HEK293 (cell line): ENCODE results near the gene SHISA5.

ENCODE experiments used
- FEZF1 ChIP-seq: fragments of 450-650 bp; formaldehyde crosslinking; IDR thresholded peaks from 2 replicates; pipeline ENCODE4 v1.5.1; 2016; ENCODE audit warnings: missing biosample characterization, missing genetic modification characterization
- KLF16 ChIP-seq: fragments of 450-650 bp; formaldehyde crosslinking; IDR thresholded peaks from 2 replicates; pipeline ENCODE4 v1.5.1; 2017; ENCODE audit warnings: missing biosample characterization, missing genetic modification characterization
- KLF17 ChIP-seq: fragments of 450-650 bp; formaldehyde crosslinking; IDR thresholded peaks from 2 replicates; pipeline ENCODE4 v1.5.1; 2016; ENCODE audit warnings: missing biosample characterization, missing genetic modification characterization
- KLF7 ChIP-seq: fragments of 450-650 bp; formaldehyde crosslinking; IDR thresholded peaks from 2 replicates; pipeline ENCODE4 v1.5.1; 2016; ENCODE audit warnings: missing biosample characterization, missing genetic modification characterization, borderline replicate concordance
- KLF8 ChIP-seq: fragments of 450-650 bp; formaldehyde crosslinking; IDR thresholded peaks from 2 replicates; pipeline ENCODE4 v1.5.1; 2016; ENCODE audit warnings: missing biosample characterization, missing genetic modification characterization
- SP2 ChIP-seq: fragments of 450-650 bp; formaldehyde crosslinking; IDR thresholded peaks from 2 replicates; pipeline ENCODE4 v1.5.1; 2016; ENCODE audit warnings: missing biosample characterization, missing genetic modification characterization
- SP3 ChIP-seq: fragments of 450-650 bp; formaldehyde crosslinking; IDR thresholded peaks from 2 replicates; pipeline ENCODE4 v1.5.1; 2016; ENCODE audit warnings: missing biosample characterization, missing genetic modification characterization
- SP7 ChIP-seq: fragments of 450-650 bp; formaldehyde crosslinking; IDR thresholded peaks from 2 replicates; pipeline ENCODE4 v1.5.1; 2016; ENCODE audit warnings: missing biosample characterization, missing genetic modification characterization
- ZBTB17 ChIP-seq: fragments of 450-650 bp; formaldehyde crosslinking; IDR thresholded peaks from 2 replicates; pipeline ENCODE4 v1.5.1; 2016; ENCODE audit warnings: missing biosample characterization, missing genetic modification characterization
- ZBTB20 ChIP-seq: fragments of 450-650 bp; formaldehyde crosslinking; IDR thresholded peaks from 2 replicates; pipeline ENCODE4 v1.5.1; 2016; ENCODE audit warnings: missing biosample characterization, missing genetic modification characterization
- ZBTB7A ChIP-seq: fragments of 450-650 bp; formaldehyde crosslinking; IDR thresholded peaks from 2 replicates; pipeline ENCODE4 v1.5.1; 2016; ENCODE audit warnings: low read depth, missing biosample characterization, missing genetic modification characterization
- ZEB2 ChIP-seq: fragments of 450-650 bp; formaldehyde crosslinking; IDR thresholded peaks from 2 replicates; pipeline ENCODE4 v1.5.1; 2016; ENCODE audit warnings: missing biosample characterization, missing genetic modification characterization
- ZNF214 ChIP-seq: fragments of 450-650 bp; formaldehyde crosslinking; IDR thresholded peaks from 2 replicates; pipeline ENCODE4 v1.5.1; 2017; ENCODE audit warnings: missing biosample characterization, mild to moderate bottlenecking, missing genetic modification characterization, borderline replicate concordance
- ZNF292 ChIP-seq: fragments of 450-650 bp; formaldehyde crosslinking; IDR thresholded peaks from 2 replicates; pipeline ENCODE4 v1.5.1; 2016; ENCODE audit warnings: low read depth, missing biosample characterization, missing genetic modification characterization, borderline replicate concordance
- ZNF335 ChIP-seq: fragments of 450-650 bp; formaldehyde crosslinking; conservative IDR thresholded peaks from 2 replicates; pipeline ENCODE4 v1.5.1; 2016; ENCODE audit warnings: missing biosample characterization, missing genetic modification characterization
- ZNF341 ChIP-seq: fragments of 450-650 bp; formaldehyde crosslinking; IDR thresholded peaks from 2 replicates; pipeline ENCODE4; 2016; ENCODE audit warnings: low read depth, missing biosample characterization, missing genetic modification characterization
- ZNF391 ChIP-seq: fragments of 450-650 bp; formaldehyde crosslinking; IDR thresholded peaks from 2 replicates; pipeline ENCODE4 v1.5.1; 2016; ENCODE audit warnings: low read depth, missing biosample characterization, missing genetic modification characterization, borderline replicate concordance
- ZNF600 ChIP-seq: fragments of 450-650 bp; formaldehyde crosslinking; IDR thresholded peaks from 2 replicates; pipeline ENCODE4 v1.5.1; 2016; ENCODE audit warnings: missing biosample characterization, missing genetic modification characterization
- ZNF658 ChIP-seq: fragments of 450-650 bp; formaldehyde crosslinking; IDR thresholded peaks from 2 replicates; pipeline ENCODE4; 2016; ENCODE audit warnings: missing biosample characterization, missing genetic modification characterization
- ZNF660 ChIP-seq: fragments of 450-650 bp; IDR thresholded peaks from 2 replicates; pipeline ENCODE4 v1.5.1; 2018; ENCODE audit warnings: missing biosample characterization, mild to moderate bottlenecking, missing genetic modification characterization
- ZSCAN30 ChIP-seq: fragments of 450-650 bp; IDR thresholded peaks from 2 replicates; pipeline ENCODE4 v1.5.1; 2018; ENCODE audit warnings: missing biosample characterization, mild to moderate bottlenecking, missing genetic modification characterization, moderate library complexity
- ZSCAN4 ChIP-seq: fragments of 450-650 bp; formaldehyde crosslinking; IDR thresholded peaks from 2 replicates; pipeline ENCODE4 v1.5.1; 2017; ENCODE audit warnings: missing biosample characterization, missing genetic modification characterization
- TF ChIP-seq, protein P1 (sequence below): sonication (generic); formaldehyde crosslinking; IDR thresholded peaks from 2 replicates; pipeline ENCODE4 v1.8.1; 2022; ENCODE audit warnings: mild to moderate bottlenecking, moderate library complexity, missing genetic modification reagents
- TF ChIP-seq, protein P2 (sequence below): fragments of 450-650 bp; formaldehyde crosslinking; conservative IDR thresholded peaks from 2 replicates; pipeline ENCODE4 v1.5.1; 2016; ENCODE audit warnings: low read depth, missing biosample characterization, missing genetic modification characterization
- TF ChIP-seq, protein P3 (sequence below): fragments of 450-650 bp; formaldehyde crosslinking; conservative IDR thresholded peaks from 2 replicates; pipeline ENCODE4 v1.5.1; 2016; ENCODE audit warnings: low read depth, missing biosample characterization, missing genetic modification characterization

The SHISA5 gene

DNA sequence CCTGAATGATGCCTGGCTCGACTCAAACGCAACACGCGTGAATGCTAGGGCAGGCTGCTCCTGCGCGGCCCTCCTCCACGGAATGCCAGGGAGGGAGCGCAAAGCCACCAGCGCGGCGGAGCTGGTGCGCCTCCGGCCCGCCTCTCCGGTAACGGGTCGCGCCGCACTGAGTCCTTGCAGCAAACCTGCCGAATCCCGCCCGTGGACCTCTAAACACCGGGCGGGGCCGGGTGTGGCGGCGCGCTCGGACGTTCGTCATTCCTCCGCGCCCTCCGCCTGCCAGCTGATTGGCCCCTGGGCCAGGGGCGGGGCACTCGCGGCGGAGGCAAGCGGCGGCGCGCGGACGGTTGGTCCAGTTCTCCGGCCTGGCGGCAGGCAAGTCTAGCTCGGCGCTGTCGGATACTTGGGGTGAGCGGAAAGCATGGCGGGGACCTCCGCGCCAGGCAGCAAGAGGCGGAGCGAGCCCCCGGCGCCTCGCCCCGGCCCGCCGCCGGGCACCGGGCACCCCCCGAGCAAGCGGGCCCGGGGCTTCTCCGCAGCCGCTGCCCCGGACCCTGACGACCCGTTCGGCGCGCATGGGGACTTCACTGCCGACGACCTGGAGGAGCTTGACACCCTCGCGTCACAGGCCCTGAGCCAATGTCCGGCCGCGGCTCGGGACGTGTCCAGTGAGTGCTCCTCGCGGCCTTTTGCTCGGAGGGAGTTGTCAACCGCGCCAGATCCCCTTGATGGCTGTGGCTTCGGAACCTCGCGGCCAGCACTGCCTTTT, 57.4 kb downstream of the SHISA5 start, which contains the start of gene ATRIP (continued):
- TF ChIP-seq, protein P1, sequence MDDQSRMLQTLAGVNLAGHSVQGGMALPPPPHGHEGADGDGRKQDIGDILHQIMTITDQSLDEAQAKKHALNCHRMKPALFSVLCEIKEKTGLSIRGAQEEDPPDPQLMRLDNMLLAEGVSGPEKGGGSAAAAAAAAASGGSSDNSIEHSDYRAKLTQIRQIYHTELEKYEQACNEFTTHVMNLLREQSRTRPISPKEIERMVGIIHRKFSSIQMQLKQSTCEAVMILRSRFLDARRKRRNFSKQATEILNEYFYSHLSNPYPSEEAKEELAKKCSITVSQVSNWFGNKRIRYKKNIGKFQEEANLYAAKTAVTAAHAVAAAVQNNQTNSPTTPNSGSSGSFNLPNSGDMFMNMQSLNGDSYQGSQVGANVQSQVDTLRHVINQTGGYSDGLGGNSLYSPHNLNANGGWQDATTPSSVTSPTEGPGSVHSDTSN, result peak; percentile 58; the same call in 1 of the 2 replicates
- TF ChIP-seq ZNF391 (tag by site-specific recombination), result peak; percentile 45; the same call in 1 of the 2 replicates
- no peak for TF ChIP-seq ZSCAN4 (tag by site-specific recombination)
- peak; percentile 70; the same call in 1 of the 2 replicates for TF ChIP-seq ZNF660
- TF ChIP-seq KLF16 (tag by site-specific recombination), result peak; percentile 87
- TF ChIP-seq ZEB2 (tag by site-specific recombination), result peak; percentile 73
- no peak for TF ChIP-seq FEZF1 (tag by site-specific recombination)
- 0 out of 2 replicates have a peak, but pooled peaks have one; percentile 23 for TF ChIP-seq ZSCAN30 (tag by site-specific recombination)
- TF ChIP-seq ZNF292, result no peak
- no peak for TF ChIP-seq ZNF214 (tag by site-specific recombination)
- peak; percentile 97 for TF ChIP-seq KLF7
- peak; percentile 90 for TF ChIP-seq ZBTB17
- no peak for TF ChIP-seq ZNF658 (tag by site-specific recombination)
- peak; percentile 84 for TF ChIP-seq SP2
- TF ChIP-seq KLF8 (tag by site-specific recombination), result peak; percentile 98
- no peak for TF ChIP-seq ZBTB7A
- TF ChIP-seq, protein P2, sequence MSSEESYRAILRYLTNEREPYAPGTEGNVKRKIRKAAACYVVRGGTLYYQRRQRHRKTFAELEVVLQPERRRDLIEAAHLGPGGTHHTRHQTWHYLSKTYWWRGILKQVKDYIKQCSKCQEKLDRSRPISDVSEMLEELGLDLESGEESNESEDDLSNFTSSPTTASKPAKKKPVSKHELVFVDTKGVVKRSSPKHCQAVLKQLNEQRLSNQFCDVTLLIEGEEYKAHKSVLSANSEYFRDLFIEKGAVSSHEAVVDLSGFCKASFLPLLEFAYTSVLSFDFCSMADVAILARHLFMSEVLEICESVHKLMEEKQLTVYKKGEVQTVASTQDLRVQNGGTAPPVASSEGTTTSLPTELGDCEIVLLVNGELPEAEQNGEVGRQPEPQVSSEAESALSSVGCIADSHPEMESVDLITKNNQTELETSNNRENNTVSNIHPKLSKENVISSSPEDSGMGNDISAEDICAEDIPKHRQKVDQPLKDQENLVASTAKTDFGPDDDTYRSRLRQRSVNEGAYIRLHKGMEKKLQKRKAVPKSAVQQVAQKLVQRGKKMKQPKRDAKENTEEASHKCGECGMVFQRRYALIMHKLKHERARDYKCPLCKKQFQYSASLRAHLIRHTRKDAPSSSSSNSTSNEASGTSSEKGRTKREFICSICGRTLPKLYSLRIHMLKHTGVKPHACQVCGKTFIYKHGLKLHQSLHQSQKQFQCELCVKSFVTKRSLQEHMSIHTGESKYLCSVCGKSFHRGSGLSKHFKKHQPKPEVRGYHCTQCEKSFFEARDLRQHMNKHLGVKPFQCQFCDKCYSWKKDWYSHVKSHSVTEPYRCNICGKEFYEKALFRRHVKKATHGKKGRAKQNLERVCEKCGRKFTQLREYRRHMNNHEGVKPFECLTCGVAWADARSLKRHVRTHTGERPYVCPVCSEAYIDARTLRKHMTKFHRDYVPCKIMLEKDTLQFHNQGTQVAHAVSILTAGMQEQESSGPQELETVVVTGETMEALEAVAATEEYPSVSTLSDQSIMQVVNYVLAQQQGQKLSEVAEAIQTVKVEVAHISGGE (tag by site-specific recombination), result 0 out of 2 replicates have a peak, but pooled peaks have one; percentile 28
- peak; percentile 57; the same call in 1 of the 2 replicates for TF ChIP-seq ZNF335 (tag by site-specific recombination)
- TF ChIP-seq KLF17, result peak; percentile 72; the same call in 1 of the 2 replicates
- TF ChIP-seq SP7, result peak; percentile 36; the same call in 1 of the 2 replicates
- TF ChIP-seq SP3, result peak; percentile 81
- TF ChIP-seq ZBTB20, result peak; percentile 70
- TF ChIP-seq ZNF600 (tag by site-specific recombination), result 0 out of 2 replicates have a peak, but pooled peaks have one; percentile 4
- no peak for TF ChIP-seq ZNF341 (tag by site-specific recombination)
- TF ChIP-seq, protein P3, sequence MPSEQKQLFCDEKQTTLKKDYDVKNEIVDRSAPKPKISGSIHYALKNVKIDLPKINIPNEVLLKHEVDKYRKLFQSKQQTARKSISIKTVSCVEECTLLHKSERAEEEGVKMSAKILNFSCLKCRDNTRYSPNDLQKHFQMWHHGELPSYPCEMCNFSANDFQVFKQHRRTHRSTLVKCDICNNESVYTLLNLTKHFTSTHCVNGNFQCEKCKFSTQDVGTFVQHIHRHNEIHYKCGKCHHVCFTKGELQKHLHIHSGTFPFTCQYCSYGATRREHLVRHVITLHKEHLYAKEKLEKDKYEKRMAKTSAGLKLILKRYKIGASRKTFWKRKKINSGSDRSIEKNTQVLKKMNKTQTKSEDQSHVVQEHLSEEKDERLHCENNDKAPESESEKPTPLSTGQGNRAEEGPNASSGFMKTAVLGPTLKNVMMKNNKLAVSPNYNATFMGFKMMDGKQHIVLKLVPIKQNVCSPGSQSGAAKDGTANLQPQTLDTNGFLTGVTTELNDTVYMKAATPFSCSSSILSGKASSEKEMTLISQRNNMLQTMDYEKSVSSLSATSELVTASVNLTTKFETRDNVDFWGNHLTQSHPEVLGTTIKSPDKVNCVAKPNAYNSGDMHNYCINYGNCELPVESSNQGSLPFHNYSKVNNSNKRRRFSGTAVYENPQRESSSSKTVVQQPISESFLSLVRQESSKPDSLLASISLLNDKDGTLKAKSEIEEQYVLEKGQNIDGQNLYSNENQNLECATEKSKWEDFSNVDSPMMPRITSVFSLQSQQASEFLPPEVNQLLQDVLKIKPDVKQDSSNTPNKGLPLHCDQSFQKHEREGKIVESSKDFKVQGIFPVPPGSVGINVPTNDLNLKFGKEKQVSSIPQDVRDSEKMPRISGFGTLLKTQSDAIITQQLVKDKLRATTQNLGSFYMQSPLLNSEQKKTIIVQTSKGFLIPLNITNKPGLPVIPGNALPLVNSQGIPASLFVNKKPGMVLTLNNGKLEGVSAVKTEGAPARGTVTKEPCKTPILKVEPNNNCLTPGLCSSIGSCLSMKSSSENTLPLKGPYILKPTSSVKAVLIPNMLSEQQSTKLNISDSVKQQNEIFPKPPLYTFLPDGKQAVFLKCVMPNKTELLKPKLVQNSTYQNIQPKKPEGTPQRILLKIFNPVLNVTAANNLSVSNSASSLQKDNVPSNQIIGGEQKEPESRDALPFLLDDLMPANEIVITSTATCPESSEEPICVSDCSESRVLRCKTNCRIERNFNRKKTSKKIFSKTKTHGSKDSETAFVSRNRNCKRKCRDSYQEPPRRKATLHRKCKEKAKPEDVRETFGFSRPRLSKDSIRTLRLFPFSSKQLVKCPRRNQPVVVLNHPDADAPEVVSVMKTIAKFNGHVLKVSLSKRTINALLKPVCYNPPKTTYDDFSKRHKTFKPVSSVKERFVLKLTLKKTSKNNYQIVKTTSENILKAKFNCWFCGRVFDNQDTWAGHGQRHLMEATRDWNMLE (tag by site-specific recombination), result no peak
